Astrocyte (in vitro differentiated cells and primary cell): Measurements from ENCODE around the gene CACNB4.

Experiments
- EZH2 ChIP-seq: IDR thresholded peaks from 2 replicates; pipeline ENCODE4 v1.6.1; 2012; ENCODE audit warnings: mild to moderate bottlenecking, low read length, inconsistent platforms; ENCODE audit not compliant: insufficient read depth
- TF ChIP-seq, protein P1 (sequence below): IDR thresholded peaks from 2 replicates; pipeline ENCODE4 v1.5.1; 2011; ENCODE audit warnings: low read depth, mild to moderate bottlenecking, inconsistent platforms, low read length, moderate library complexity; ENCODE audit not compliant: insufficient read depth

GRCh38 chr2:152093464-152093863 lies 5.4 kb downstream of the CACNB4 start:
- TF ChIP-seq, protein P1, sequence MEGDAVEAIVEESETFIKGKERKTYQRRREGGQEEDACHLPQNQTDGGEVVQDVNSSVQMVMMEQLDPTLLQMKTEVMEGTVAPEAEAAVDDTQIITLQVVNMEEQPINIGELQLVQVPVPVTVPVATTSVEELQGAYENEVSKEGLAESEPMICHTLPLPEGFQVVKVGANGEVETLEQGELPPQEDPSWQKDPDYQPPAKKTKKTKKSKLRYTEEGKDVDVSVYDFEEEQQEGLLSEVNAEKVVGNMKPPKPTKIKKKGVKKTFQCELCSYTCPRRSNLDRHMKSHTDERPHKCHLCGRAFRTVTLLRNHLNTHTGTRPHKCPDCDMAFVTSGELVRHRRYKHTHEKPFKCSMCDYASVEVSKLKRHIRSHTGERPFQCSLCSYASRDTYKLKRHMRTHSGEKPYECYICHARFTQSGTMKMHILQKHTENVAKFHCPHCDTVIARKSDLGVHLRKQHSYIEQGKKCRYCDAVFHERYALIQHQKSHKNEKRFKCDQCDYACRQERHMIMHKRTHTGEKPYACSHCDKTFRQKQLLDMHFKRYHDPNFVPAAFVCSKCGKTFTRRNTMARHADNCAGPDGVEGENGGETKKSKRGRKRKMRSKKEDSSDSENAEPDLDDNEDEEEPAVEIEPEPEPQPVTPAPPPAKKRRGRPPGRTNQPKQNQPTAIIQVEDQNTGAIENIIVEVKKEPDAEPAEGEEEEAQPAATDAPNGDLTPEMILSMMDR, result no peak
- TF ChIP-seq EZH2, result no peak
